ENCODE data around the gene FBLN2. TPM values are rescaled to one million over a fixed set of nuclear protein-coding genes. Genes with fewer than 3 reads are reported as not detected.

The FBLN2 gene
- total and polyA plus RNA-seq, 3 experiments from 2014 or later: 0.09 to 3.2 (median 0.18) TPM

DNA sequence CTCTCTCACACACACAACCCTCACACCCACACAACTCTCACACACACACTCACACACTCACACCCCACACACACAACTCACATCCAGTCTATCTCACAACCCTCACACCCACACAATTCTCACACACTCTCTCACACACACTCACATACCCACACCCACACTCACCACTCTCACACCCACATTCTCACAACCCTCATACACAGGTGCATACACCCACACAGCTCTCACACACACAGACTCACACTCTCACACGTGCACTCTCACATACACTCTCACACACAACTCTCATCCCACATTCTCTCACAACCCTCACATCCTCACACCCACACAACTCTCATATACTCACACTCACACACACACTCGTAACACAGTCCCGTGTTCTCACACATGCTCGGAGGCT, 134.4 kb downstream of the FBLN2 start:
- Histone ChIP-seq H3K4me3 (ENCODE audit: low read length) (no peak overlapping the region), H3K9me3 (ENCODE audit: low read length) (no peaks in the 10 kb centered on the region), H3K36me3 (ENCODE audit: insufficient read depth, low read length) (no peaks in the 10 kb centered on the region), H3K4me1 (ENCODE audit: insufficient read depth, low read length) (no peaks in the 10 kb centered on the region), H3K27ac (ENCODE audit: low read depth, low read length) (no peak overlapping the region), H3K27me3 (ENCODE audit: insufficient read depth, low read length, poor library complexity, severe bottlenecking) (no peaks in the 10 kb centered on the region)
- H3K9me3 Mint-ChIP-seq: no peaks in the 10 kb centered on the region
- peaks cover 15 to 17% of the 10 kb centered on the region in 2 donors for H3K27me3 Mint-ChIP-seq
- H3K36me3 Mint-ChIP-seq: no peaks in the 10 kb centered on the region
- POLR2A ChIA-PET: no interaction called here
- H3K27ac Mint-ChIP-seq: no peak overlapping the region
- CTCF ChIA-PET: no interaction called here
- DNase-seq: no peak
- H3K4me1 Mint-ChIP-seq: no peaks in the 10 kb centered on the region
- H3K4me3 Mint-ChIP-seq: no peak overlapping the region

DNA sequence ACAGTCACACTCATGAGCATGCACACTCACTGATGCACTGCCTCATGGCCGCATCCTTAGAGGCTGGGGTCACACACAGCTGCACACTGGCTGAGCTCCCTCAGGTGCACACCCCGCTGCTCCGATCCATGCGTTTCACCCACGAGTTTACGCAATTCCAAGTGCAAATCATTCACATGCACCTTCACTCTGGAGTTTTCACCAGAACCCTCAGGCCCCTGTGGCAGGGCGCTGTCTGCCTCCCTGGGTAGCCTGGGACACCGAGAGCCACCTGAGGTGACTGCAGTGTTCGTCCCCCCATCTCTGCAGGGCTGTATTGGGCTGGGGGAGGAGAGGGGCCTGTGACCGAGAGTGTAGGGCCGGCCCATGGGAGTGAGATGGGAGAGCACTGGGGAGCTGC, 134.8 kb downstream of the FBLN2 start:
- H3K27me3 Mint-ChIP-seq: peaks cover 15 to 20% of the 10 kb centered on the region in 2 donors
- CTCF ChIA-PET: no interaction called here
- POLR2A ChIA-PET: no interaction called here

DNA sequence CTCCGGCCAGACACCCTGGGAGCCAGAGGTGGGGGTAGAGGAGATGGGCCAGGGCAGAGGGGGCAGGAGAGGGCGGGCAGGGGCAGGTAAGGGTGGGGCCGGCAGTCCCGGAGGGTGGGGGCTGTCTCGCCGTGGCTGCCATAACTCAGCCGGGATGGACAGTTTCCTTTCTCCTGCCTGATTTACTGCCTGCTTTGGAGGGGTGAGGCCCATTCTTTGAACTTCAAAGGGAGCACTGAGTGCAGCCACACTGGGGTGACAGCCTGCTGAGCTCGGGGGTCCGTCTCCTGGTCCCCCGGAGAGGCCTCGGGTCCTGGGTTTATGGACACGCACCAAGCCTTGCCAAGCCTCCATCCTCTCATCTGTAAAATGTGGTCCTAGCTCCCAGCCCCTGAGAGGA, 135.4 kb downstream of the FBLN2 start:
- no peaks in the 10 kb centered on the region for H3K4me1 ChIP-seq (ENCODE audit: insufficient read depth, low read length)
- H3K9me3 ChIP-seq (ENCODE audit: low read length): no peaks in the 10 kb centered on the region
- ChIA-PET CTCF (no interaction called here), POLR2A (no interaction called here)
- Mint-ChIP-seq H3K9me3 (no peaks in the 10 kb centered on the region), H3K27me3 (peaks cover 19 to 22% of the 10 kb centered on the region in 2 donors), H3K4me1 (no peaks in the 10 kb centered on the region), H3K27ac (no peak overlapping the region), H3K36me3 (no peaks in the 10 kb centered on the region), H3K4me3 (no peak overlapping the region)
- no peaks in the 10 kb centered on the region for H3K27me3 ChIP-seq (ENCODE audit: insufficient read depth, low read length, poor library complexity, severe bottlenecking)
- no peak overlapping the region for H3K4me3 ChIP-seq (ENCODE audit: low read length)
- no peak for DNase-seq
- no peak overlapping the region for H3K27ac ChIP-seq (ENCODE audit: low read depth, low read length)
- no peaks in the 10 kb centered on the region for H3K36me3 ChIP-seq (ENCODE audit: insufficient read depth, low read length)

More for the DNA sequence above, 134.8 kb downstream of the FBLN2 start:
- H3K36me3 ChIP-seq (ENCODE audit: insufficient read depth, low read length): no peaks in the 10 kb centered on the region
- no peak overlapping the region for H3K27ac ChIP-seq (ENCODE audit: low read depth, low read length)
- no peak overlapping the region for H3K27ac Mint-ChIP-seq
- no peaks in the 10 kb centered on the region for H3K9me3 Mint-ChIP-seq
- H3K4me3 Mint-ChIP-seq: no peak overlapping the region
- no peaks in the 10 kb centered on the region for H3K36me3 Mint-ChIP-seq
- no peaks in the 10 kb centered on the region for H3K4me1 ChIP-seq (ENCODE audit: insufficient read depth, low read length)
- H3K9me3 ChIP-seq (ENCODE audit: low read length): no peaks in the 10 kb centered on the region
- no peaks in the 10 kb centered on the region for H3K27me3 ChIP-seq (ENCODE audit: insufficient read depth, low read length, poor library complexity, severe bottlenecking)
- H3K4me1 Mint-ChIP-seq: no peaks in the 10 kb centered on the region
- DNase-seq: no peak
- H3K4me3 ChIP-seq (ENCODE audit: low read length): no peak overlapping the region

DNA sequence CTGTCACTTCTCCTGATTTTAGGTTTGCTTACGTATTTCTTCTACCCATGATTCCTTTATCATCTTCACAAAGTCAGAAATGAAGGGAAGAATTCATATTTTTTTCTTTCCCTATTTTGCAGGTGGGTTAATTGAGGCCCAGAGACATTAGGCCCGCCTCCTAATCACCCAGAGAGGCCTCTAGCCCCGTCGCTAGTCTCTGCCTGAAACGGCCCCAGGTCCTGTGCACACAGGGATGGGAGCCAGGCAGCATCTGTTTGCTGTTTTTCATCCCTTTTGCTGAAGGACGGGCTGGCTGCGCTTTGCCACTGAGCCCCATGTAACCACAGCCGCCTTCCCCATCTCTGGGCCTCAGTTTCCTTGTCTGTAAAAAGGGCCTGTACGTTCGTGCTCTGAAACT, 135.9 kb downstream of the FBLN2 start:
- H3K36me3 ChIP-seq (ENCODE audit: insufficient read depth, low read length): no peaks in the 10 kb centered on the region
- peaks cover 19 to 24% of the 10 kb centered on the region in 2 donors for H3K27me3 Mint-ChIP-seq
- H3K27me3 ChIP-seq (ENCODE audit: insufficient read depth, low read length, poor library complexity, severe bottlenecking): no peaks in the 10 kb centered on the region
- H3K9me3 Mint-ChIP-seq: no peaks in the 10 kb centered on the region
- no peaks in the 10 kb centered on the region for H3K4me1 Mint-ChIP-seq
- H3K4me3 Mint-ChIP-seq: no peak overlapping the region
- no peak for DNase-seq
- H3K9me3 ChIP-seq (ENCODE audit: low read length): no peaks in the 10 kb centered on the region
- no peak overlapping the region for H3K27ac Mint-ChIP-seq
- CTCF ChIA-PET: no interaction called here
- no peak overlapping the region for H3K4me3 ChIP-seq (ENCODE audit: low read length)
- H3K36me3 Mint-ChIP-seq: no peaks in the 10 kb centered on the region
- H3K27ac ChIP-seq (ENCODE audit: low read depth, low read length): no peak overlapping the region
- POLR2A ChIA-PET: no interaction called here
- H3K4me1 ChIP-seq (ENCODE audit: insufficient read depth, low read length): no peaks in the 10 kb centered on the region

DNA sequence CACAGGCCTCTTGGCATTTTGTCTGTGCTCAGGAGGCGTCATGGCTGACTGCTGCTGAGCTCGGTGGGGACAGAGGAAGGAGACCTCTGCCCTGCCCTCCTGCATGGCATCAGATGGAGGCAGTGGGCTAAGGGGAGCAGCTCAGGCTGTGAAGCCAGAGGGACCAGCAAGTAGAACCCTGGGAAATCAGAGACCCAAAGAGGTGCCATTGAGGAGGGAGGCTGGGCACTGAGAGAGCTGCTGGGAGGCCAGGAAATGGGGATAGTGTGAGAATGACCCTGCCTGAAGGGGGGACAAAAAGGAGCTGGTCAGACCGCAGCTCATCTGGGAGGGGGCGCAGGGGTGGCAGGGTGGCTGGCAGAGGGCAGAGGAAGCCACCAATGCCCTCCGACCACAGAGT, 136.8 kb downstream of the FBLN2 start:
- H3K4me1 Mint-ChIP-seq: no peaks in the 10 kb centered on the region
- DNase-seq: no peak
- Histone ChIP-seq H3K27me3 (ENCODE audit: insufficient read depth, low read length, poor library complexity, severe bottlenecking) (no peaks in the 10 kb centered on the region), H3K36me3 (ENCODE audit: insufficient read depth, low read length) (no peaks in the 10 kb centered on the region), H3K27ac (ENCODE audit: low read depth, low read length) (no peak overlapping the region), H3K4me3 (ENCODE audit: low read length) (no peak overlapping the region), H3K9me3 (ENCODE audit: low read length) (no peaks in the 10 kb centered on the region), H3K4me1 (ENCODE audit: insufficient read depth, low read length) (no peaks in the 10 kb centered on the region)
- H3K27me3 Mint-ChIP-seq: peaks cover 13 to 29% of the 10 kb centered on the region in 2 donors
- no peaks in the 10 kb centered on the region for H3K36me3 Mint-ChIP-seq
- no peaks in the 10 kb centered on the region for H3K9me3 Mint-ChIP-seq
- H3K27ac Mint-ChIP-seq: no peak overlapping the region
- ChIA-PET CTCF (interaction anchor here (0.6 to 0.8 kb wide), 2 partner anchors 13 to 28 kb away, joined by 4 read pairs; no protein-coding TSS in a partner anchor), POLR2A (no interaction called here)
- H3K4me3 Mint-ChIP-seq: no peak overlapping the region

DNA sequence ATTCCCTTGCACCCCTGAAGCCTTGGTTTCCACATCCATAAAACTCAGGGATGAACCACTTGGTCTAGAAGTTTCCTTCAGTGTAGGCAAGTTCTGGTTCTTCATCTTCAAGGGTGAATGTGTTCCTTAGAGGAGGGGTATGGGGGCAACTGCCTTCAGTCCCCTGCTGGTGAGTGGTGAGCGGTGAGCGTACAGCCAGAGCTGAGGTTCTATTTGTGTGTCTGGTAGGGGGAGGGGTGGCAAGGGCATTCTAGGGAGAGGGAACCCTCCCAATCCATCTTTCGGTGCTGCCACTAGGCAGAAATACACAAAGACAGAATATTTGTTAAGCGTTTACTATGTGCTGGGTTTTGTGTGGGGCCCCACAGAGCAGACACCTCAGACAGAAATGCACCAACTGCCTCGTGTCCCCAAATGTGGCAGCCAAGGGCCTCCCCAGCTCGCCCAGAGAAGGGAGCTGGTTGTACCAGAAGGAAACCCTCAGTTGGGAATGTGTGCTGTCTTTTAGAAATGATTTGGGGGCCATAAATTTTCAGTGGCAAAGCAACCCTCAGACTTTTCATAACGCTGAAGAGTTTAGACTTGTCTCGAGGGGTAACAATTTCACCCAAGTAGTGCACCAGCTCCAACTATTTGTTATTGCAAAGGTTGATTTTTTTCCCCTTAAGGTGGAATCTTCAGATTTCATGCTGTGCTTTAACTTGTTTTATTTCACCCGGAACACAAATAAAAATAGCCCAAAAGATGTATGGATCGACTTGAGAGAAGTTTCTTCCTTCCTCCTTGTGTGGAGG, 137.6 kb downstream of the FBLN2 start:
- no peak overlapping the region for H3K27ac ChIP-seq (ENCODE audit: low read depth, low read length)
- H3K27ac Mint-ChIP-seq: no peak overlapping the region
- no peaks in the 10 kb centered on the region for H3K4me1 ChIP-seq (ENCODE audit: insufficient read depth, low read length)
- H3K4me1 Mint-ChIP-seq: no peaks in the 10 kb centered on the region
- H3K4me3 ChIP-seq (ENCODE audit: low read length): no peak overlapping the region
- H3K36me3 Mint-ChIP-seq: no peaks in the 10 kb centered on the region
- no peak for DNase-seq
- H3K4me3 Mint-ChIP-seq: no peak overlapping the region
- H3K27me3 Mint-ChIP-seq: peaks cover 15 to 29% of the 10 kb centered on the region in 2 donors
- no peaks in the 10 kb centered on the region for H3K36me3 ChIP-seq (ENCODE audit: insufficient read depth, low read length)
- ChIA-PET CTCF (interaction anchor here (0.8 kb wide), 1 partner anchor 29 kb away, joined by 4 read pairs; no protein-coding TSS in a partner anchor), POLR2A (no interaction called here)
- peaks cover 0 to 3% (median 0%) of the 10 kb centered on the region in 5 donors for H3K9me3 Mint-ChIP-seq
- H3K27me3 ChIP-seq (ENCODE audit: insufficient read depth, low read length, poor library complexity, severe bottlenecking): no peaks in the 10 kb centered on the region
- H3K9me3 ChIP-seq (ENCODE audit: low read length): no peaks in the 10 kb centered on the region

DNA sequence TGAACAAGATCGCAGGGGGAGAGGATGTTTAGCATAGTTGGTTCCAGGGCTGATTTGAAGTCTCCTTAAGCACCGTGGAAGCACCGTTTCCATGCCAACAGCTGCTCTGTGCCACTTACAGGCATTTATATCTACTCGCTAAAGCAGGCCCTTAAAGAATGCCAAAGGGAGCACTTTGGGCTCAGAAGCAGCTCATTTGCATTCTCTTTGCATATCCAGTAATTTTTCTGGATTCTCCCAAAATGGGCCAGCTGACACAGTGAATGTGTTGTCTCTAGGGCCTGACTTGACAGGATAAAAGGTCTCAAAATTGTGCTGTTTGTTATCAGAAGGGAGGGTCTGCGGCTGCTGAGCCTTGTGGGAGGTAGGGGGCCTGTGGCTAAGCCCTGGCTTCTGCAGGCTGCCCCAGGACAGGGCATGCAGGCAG, 138.6 kb downstream of the FBLN2 start:
- peaks cover 0 to 4% (median 2%) of the 10 kb centered on the region in 5 donors for H3K9me3 Mint-ChIP-seq
- CTCF ChIA-PET: no interaction called here
- no peaks in the 10 kb centered on the region for H3K36me3 Mint-ChIP-seq

More for the DNA sequence above, 138.6 kb downstream of the FBLN2 start:
- H3K4me3 Mint-ChIP-seq: no peak overlapping the region
- POLR2A ChIA-PET: no interaction called here
- Histone ChIP-seq H3K4me3 (ENCODE audit: low read length) (no peak overlapping the region), H3K36me3 (ENCODE audit: insufficient read depth, low read length) (no peaks in the 10 kb centered on the region), H3K27me3 (ENCODE audit: insufficient read depth, low read length, poor library complexity, severe bottlenecking) (no peaks in the 10 kb centered on the region), H3K27ac (ENCODE audit: low read depth, low read length) (no peak overlapping the region), H3K9me3 (ENCODE audit: low read length) (no peaks in the 10 kb centered on the region), H3K4me1 (ENCODE audit: insufficient read depth, low read length) (no peaks in the 10 kb centered on the region)
- H3K27me3 Mint-ChIP-seq: peaks cover 15 to 29% of the 10 kb centered on the region in 2 donors
- no peak for DNase-seq
- no peaks in the 10 kb centered on the region for H3K4me1 Mint-ChIP-seq
- H3K27ac Mint-ChIP-seq: no peak overlapping the region

All from CD8-positive, alpha-beta memory T cell (primary cell).